HCT116 (cell line): ENCODE measurements around the gene RHOB. TPM values are rescaled to one million over a fixed set of nuclear protein-coding genes. Genes with fewer than 3 reads are reported as not detected.

Experiments
- ATAC-seq: fragments of 200-7000 bp; cut with Tn5 transposase; 2 replicates; pipeline ENCODE4 v1.9.1; 2020; ENCODE audit warnings: mild to moderate bottlenecking, moderate library complexity
- BruUV-seq: library from RNA; stranded (reverse); fragments of 400-500 nt; replicated peaks from 2 replicates; lab custom pipeline; 2021; lab: Mats Ljungman, UMichigan
- CTCF ChIA-PET: fragments of 300-600 bp; sonication (Branson Sonifier 250); formaldehyde crosslinking; loops from one replicate; lab custom pipeline; 2021; ENCODE audit warnings: antibody characterized with exemption; lab: Charles Lee
- POLR2A ChIA-PET: fragments of 300-600, 350-600 bp; sonication (Branson Sonifier 250); formaldehyde crosslinking; loops from one replicate; lab custom pipeline; 2021; ENCODE audit warnings: antibody characterized with exemption; lab: Charles Lee
- RAD21 ChIA-PET, 2 experiments: fragments of 300-600 bp; sonication (Branson Sonifier 250); formaldehyde crosslinking; loops; one replicate each; lab custom pipeline; 2023; ENCODE audit warnings: low total read pairs in 2 of 2; ENCODE audit not compliant: uncharacterized antibody in 2 of 2, unreplicated experiment in 2 of 2, low non-redundant PET in 1 of 2; lab: Charles Lee
- DNase-seq: peaks from one replicate; pipeline ENCODE4 v3.0.0-alpha.2; 2010; ENCODE audit warnings: low read depth, low spot score
- H2AFZ ChIP-seq: fragments of 200-600 bp; shearing (Covaris generic), sonication (generic); 2 replicates; pipeline ENCODE4 v1.6.1; 2017; ENCODE audit warnings: low read depth, mixed run types, mixed read lengths, antibody characterized with exemption, low read length; ENCODE audit not compliant: poor library complexity, severe bottlenecking
- H3K27ac ChIP-seq: 2 replicates; pipeline ENCODE4 v1.5.1; 2012; ENCODE audit warnings: low read depth, low read length
- H3K27me3 ChIP-seq: fragments of 200-600 bp; sonication (generic); 2 replicates; pipeline ENCODE4 v1.6.1; 2016; ENCODE audit warnings: mixed run types, low read length, mixed read lengths; ENCODE audit not compliant: insufficient read depth
- H3K36me3 ChIP-seq, 2 experiments: fragments of 200-500 bp in 1 of 2; fragments of 200-600 bp in 1 of 2; sonication (Bioruptor generic) in 1 of 2; sonication (generic) in 1 of 2; 2 replicates each; pipeline versions ENCODE4 v1.5.1 to v1.6.1; 2014 to 2016; ENCODE audit warnings: low read length in 2 of 2, inconsistent platforms in 1 of 2, mixed read lengths in 1 of 2, mixed run types in 1 of 2; ENCODE audit not compliant: insufficient read depth in 2 of 2, control insufficient read depth in 1 of 2
- H3K4me1 ChIP-seq, 2 experiments: fragments of 200-600 bp in 1 of 2; sonication (generic) in 1 of 2; 2 replicates each; pipeline versions ENCODE4 v1.5.1 to v1.6.1; 2012 to 2017; ENCODE audit warnings: low read length in 2 of 2, inconsistent platforms in 1 of 2, mild to moderate bottlenecking in 1 of 2, mixed read lengths in 1 of 2, mixed run types in 1 of 2, moderate library complexity in 1 of 2; ENCODE audit not compliant: insufficient read depth in 2 of 2, control insufficient read depth in 1 of 2
- H3K4me2 ChIP-seq: fragments of 200-600 bp; sonication (generic); 2 replicates; pipeline ENCODE4 v1.6.1; 2017; ENCODE audit warnings: mixed run types, low read length, mixed read lengths
- H3K4me3 ChIP-seq, 2 experiments: fragments of 200-600 bp in 1 of 2; sonication (generic) in 1 of 2; replicated peaks in 1 of 2; 2 replicates each; pipeline ENCODE4 v1.5.1; 2011 to 2016; ENCODE audit warnings: low read length in 2 of 2, control low read depth in 1 of 2, low read depth in 1 of 2, mild to moderate bottlenecking in 1 of 2, mixed read lengths in 1 of 2, mixed run types in 1 of 2
- H3K79me2 ChIP-seq: fragments of 200-600 bp; sonication (generic); 2 replicates; pipeline ENCODE4 v1.6.1; 2017; ENCODE audit warnings: mild to moderate bottlenecking, mixed run types, low read length, moderate library complexity, mixed read lengths; ENCODE audit not compliant: insufficient read depth
- H3K9ac ChIP-seq: fragments of 200-600 bp; sonication (generic); 2 replicates; pipeline ENCODE4 v1.6.1; 2016; ENCODE audit warnings: low read length, mixed read lengths
- H3K9me2 ChIP-seq: fragments of 200-600 bp; sonication (generic), shearing (Covaris generic); 2 replicates; pipeline ENCODE4 v1.6.1; 2017; ENCODE audit warnings: mixed run types, mild to moderate bottlenecking, moderate library complexity; ENCODE audit not compliant: insufficient read depth
- H3K9me3 ChIP-seq, 2 experiments: fragments of 200-500 bp in 1 of 2; fragments of 200-600 bp in 1 of 2; sonication (Bioruptor generic) in 1 of 2; sonication (generic) in 1 of 2; 2 replicates each; pipeline ENCODE4 v1.6.1; 2014 to 2017; ENCODE audit warnings: low read length in 2 of 2, mixed read lengths in 2 of 2, inconsistent platforms in 1 of 2, low read depth in 1 of 2, mild to moderate bottlenecking in 1 of 2, mixed run types in 1 of 2, moderate library complexity in 1 of 2; ENCODE audit not compliant: control insufficient read depth in 1 of 2, insufficient read depth in 1 of 2
- H4K20me1 ChIP-seq: fragments of 200-600 bp; sonication (generic), shearing (Covaris generic); 2 replicates; pipeline ENCODE4 v1.6.1; 2017; ENCODE audit warnings: mixed run types, mild to moderate bottlenecking, moderate library complexity; ENCODE audit not compliant: insufficient read depth
- CEBPB ChIP-seq: IDR thresholded peaks from 2 replicates; pipeline ENCODE4 v1.6.1; 2012; ENCODE audit warnings: low read depth
- EGR1 ChIP-seq: IDR thresholded peaks from 2 replicates; pipeline ENCODE4 v1.6.1; 2012; ENCODE audit warnings: low read depth
- EZH2phosphoT487 ChIP-seq: fragments of 200-600 bp; IDR thresholded peaks from 2 replicates; pipeline ENCODE4 v1.6.1; 2018; ENCODE audit warnings: antibody characterized with exemption, borderline replicate concordance
- FOSL1 ChIP-seq: IDR thresholded peaks from 2 replicates; pipeline ENCODE4 v1.6.1; 2012; ENCODE audit warnings: low read depth
- POLR2A ChIP-seq: IDR thresholded peaks from 2 replicates; pipeline ENCODE4 v1.7.0; 2011; ENCODE audit warnings: borderline replicate concordance; ENCODE audit not compliant: insufficient read depth, insufficient read length; ENCODE audit errors: extremely low read depth
- RAD21 ChIP-seq: IDR thresholded peaks from 2 replicates; pipeline ENCODE4 v1.6.1; 2012; ENCODE audit warnings: low read depth, mild to moderate bottlenecking
- SIN3A ChIP-seq: IDR thresholded peaks from 2 replicates; pipeline ENCODE4 v1.6.1; 2012; ENCODE audit warnings: low read depth
- SP1 ChIP-seq: IDR thresholded peaks from 2 replicates; pipeline ENCODE4 v1.6.1; 2012; ENCODE audit warnings: low read depth
- SRF ChIP-seq: IDR thresholded peaks from 2 replicates; pipeline ENCODE4 v1.6.1; 2012; ENCODE audit warnings: low read depth
- YY1 ChIP-seq: IDR thresholded peaks from 2 replicates; pipeline ENCODE4 v1.6.1; 2011; ENCODE audit warnings: low read length, low read depth, moderate library complexity, mild to moderate bottlenecking; ENCODE audit not compliant: insufficient replicate concordance; ENCODE audit errors: extremely low read depth
- ZFX ChIP-seq: fragments of 450-650 bp; IDR thresholded peaks from 2 replicates; pipeline ENCODE4 v1.6.1; 2017
- ZNF274 ChIP-seq: fragments of 200-500 bp; sonication (Bioruptor generic); IDR thresholded peaks from 2 replicates; pipeline ENCODE4 v1.6.1; 2014; ENCODE audit warnings: mild to moderate bottlenecking, low read depth, low read length, inconsistent platforms
- intact Hi-C: fragments of 100-400 bp; cut with micrococcal nuclease; formaldehyde crosslinking; loops from 2 replicates; pipeline ENCODE4 v1.10.0; 2022
- total RNA-seq: library from RNA; stranded (reverse); gene quantifications from one replicate; pipeline ENCODE4 v1.2.1, GENCODE V29; 2021; ENCODE audit not compliant: unreplicated experiment
- TF ChIP-seq, protein P1 (sequence below): IDR thresholded peaks from 2 replicates; pipeline ENCODE4 v1.6.1; 2012
- TF ChIP-seq, protein P2 (sequence below), 3 experiments: fragments of 200-600 bp in 1 of 3; sonication (generic) in 1 of 3; IDR thresholded peaks in 2 of 3; conservative IDR thresholded peaks in 1 of 3; 2 replicates each; pipeline ENCODE4 v1.5.1; 2012 to 2017; ENCODE audit warnings: low read depth in 2 of 3, low read length in 2 of 3, antibody characterized with exemption in 1 of 3, borderline replicate concordance in 1 of 3, control low read depth in 1 of 3, mild to moderate bottlenecking in 1 of 3, mixed read lengths in 1 of 3, mixed run types in 1 of 3, moderate library complexity in 1 of 3; ENCODE audit not compliant: insufficient read depth in 1 of 3
- TF ChIP-seq, protein P3 (sequence below): IDR thresholded peaks from 2 replicates; pipeline ENCODE4 v1.6.1; 2011; ENCODE audit warnings: mild to moderate bottlenecking, low read length, moderate library complexity; ENCODE audit not compliant: insufficient replicate concordance; ENCODE audit errors: extremely low read depth

The RHOB gene
- total RNA-seq, 1 experiment from 2014 or later: 72.9 TPM

DNA sequence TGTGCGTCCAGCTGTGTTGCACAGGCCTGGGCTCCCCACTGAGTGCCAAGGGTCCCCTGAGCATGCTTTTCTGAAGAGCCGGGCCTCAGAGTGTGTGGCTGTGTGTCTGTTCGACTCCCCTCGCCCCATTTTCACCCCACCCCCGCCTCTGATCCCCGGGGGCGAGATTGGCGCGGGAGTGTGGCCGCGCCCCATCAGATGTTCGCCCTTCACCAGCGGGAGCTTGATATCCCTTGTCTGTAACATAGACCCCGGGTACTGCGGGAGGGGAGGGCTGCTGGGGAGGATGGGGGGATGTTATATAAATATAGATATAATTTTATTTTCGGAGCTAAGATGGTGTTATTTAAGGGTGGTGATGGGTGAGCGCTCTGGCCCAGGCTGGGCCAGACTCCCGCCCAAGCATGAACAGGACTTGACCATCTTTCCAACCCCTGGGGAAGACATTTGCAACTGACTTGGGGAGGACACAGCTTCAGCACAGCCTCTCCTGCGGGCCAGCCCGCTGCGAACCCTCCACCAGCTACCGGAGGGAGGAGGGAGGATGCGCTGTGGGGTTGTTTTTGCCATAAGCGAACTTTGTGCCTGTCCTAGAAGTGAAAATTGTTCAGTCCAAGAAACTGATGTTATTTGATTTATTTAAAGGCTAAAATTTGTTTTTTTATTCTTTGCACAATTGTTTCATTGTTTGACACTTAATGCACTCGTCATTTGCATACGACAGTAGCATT, 1.5 kb downstream of the RHOB start:
- H3K4me2 ChIP-seq: peak overlapping the region; percentile 90
- H3K9me2 ChIP-seq: no peaks in the 10 kb centered on the region
- CTCF ChIA-PET: interaction anchor here (2.1 kb wide), 1 partner anchor 37 kb away, joined by 10 read pairs; no protein-coding TSS in a partner anchor
- no peak for DNase-seq
- TSS peak; percentile 84 for BruUV-seq
- peak overlapping the region; percentile 72 to 80 for H3K4me3 ChIP-seq
- intact Hi-C loops: no loop called here
- no peaks in the 10 kb centered on the region for H3K27me3 ChIP-seq
- ATAC-seq: no peak
- H4K20me1 ChIP-seq: no peaks in the 10 kb centered on the region
- RAD21 ChIA-PET: no interaction called here
- H3K79me2 ChIP-seq: peaks cover 20% of the 10 kb centered on the region
- POLR2A ChIA-PET: interaction anchor here (0.8 to 5.1 kb wide), 14 partner anchors 10 to 203 kb away, joined by 3 to 76 read pairs (median 11); partner anchors contain the start of gene HS1BP3
- peak overlapping the region; percentile 92 for H3K9ac ChIP-seq
- H3K27ac ChIP-seq: peak overlapping the region; percentile 88; the same call in 1 of the 2 replicates
- no peak overlapping the region for H2AFZ ChIP-seq
- H3K36me3 ChIP-seq: peaks cover 2 to 6% of the 10 kb centered on the region in 2 experiments; a peak in 1 of 4 replicates
- TF ChIP-seq POLR2A: peak; percentile 26
- no peak for TF ChIP-seq SRF
- no peak for TF ChIP-seq RAD21
- TF ChIP-seq, protein P1, sequence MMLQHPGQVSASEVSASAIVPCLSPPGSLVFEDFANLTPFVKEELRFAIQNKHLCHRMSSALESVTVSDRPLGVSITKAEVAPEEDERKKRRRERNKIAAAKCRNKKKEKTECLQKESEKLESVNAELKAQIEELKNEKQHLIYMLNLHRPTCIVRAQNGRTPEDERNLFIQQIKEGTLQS: no peak
- no peak for TF ChIP-seq FOSL1
- no peak for TF ChIP-seq EZH2phosphoT487
- peaks cover 37 to 46% of the 10 kb centered on the region in 2 experiments for H3K4me1 ChIP-seq
- no peaks in the 10 kb centered on the region for H3K9me3 ChIP-seq

DNA sequence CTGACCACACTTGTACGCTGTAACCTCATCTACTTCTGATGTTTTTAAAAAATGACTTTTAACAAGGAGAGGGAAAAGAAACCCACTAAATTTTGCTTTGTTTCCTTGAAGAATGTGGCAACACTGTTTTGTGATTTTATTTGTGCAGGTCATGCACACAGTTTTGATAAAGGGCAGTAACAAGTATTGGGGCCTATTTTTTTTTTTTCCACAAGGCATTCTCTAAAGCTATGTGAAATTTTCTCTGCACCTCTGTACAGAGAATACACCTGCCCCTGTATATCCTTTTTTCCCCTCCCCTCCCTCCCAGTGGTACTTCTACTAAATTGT, 2.1 kb downstream of the RHOB start:
- H3K27ac ChIP-seq: no peak overlapping the region
- H3K4me1 ChIP-seq: peaks cover 31 to 41% of the 10 kb centered on the region in 2 experiments
- intact Hi-C loops: no loop called here
- peaks cover 2 to 6% of the 10 kb centered on the region in 2 experiments; a peak in 1 of 4 replicates for H3K36me3 ChIP-seq
- no peak for ATAC-seq
- H3K9ac ChIP-seq: no peak overlapping the region
- H3K27me3 ChIP-seq: no peaks in the 10 kb centered on the region
- DNase-seq: no peak
- peaks cover 20% of the 10 kb centered on the region for H3K79me2 ChIP-seq
- H3K4me2 ChIP-seq: peak overlapping the region; percentile 90; the same call in 1 of the 2 replicates
- RAD21 ChIA-PET: no interaction called here
- no peak overlapping the region for H2AFZ ChIP-seq
- CTCF ChIA-PET: interaction anchor here (0.8 to 2.1 kb wide), 3 partner anchors 38 to 187 kb away, joined by 4 to 10 read pairs (median 9); no protein-coding TSS in a partner anchor
- BruUV-seq: no TSS peak
- H4K20me1 ChIP-seq: no peaks in the 10 kb centered on the region
- no peaks in the 10 kb centered on the region for H3K9me2 ChIP-seq
- POLR2A ChIA-PET: interaction anchor here (0.7 to 5.1 kb wide), 11 partner anchors 12 to 202 kb away, joined by 3 to 76 read pairs (median 5); partner anchors contain the start of gene HS1BP3
- no peaks in the 10 kb centered on the region for H3K9me3 ChIP-seq
- no peak overlapping the region for H3K4me3 ChIP-seq
- TF ChIP-seq SP1 (no peak), YY1 (no peak), ZFX (no peak), SIN3A (no peak), ZNF274 (no peak), POLR2A (no peak), FOSL1 (no peak), CEBPB (no peak), EGR1 (no peak)
- TF ChIP-seq, protein P2, sequence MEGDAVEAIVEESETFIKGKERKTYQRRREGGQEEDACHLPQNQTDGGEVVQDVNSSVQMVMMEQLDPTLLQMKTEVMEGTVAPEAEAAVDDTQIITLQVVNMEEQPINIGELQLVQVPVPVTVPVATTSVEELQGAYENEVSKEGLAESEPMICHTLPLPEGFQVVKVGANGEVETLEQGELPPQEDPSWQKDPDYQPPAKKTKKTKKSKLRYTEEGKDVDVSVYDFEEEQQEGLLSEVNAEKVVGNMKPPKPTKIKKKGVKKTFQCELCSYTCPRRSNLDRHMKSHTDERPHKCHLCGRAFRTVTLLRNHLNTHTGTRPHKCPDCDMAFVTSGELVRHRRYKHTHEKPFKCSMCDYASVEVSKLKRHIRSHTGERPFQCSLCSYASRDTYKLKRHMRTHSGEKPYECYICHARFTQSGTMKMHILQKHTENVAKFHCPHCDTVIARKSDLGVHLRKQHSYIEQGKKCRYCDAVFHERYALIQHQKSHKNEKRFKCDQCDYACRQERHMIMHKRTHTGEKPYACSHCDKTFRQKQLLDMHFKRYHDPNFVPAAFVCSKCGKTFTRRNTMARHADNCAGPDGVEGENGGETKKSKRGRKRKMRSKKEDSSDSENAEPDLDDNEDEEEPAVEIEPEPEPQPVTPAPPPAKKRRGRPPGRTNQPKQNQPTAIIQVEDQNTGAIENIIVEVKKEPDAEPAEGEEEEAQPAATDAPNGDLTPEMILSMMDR (IDR thresholded peaks at IDR 0.05 in 2 of 3, conservative IDR thresholded peaks at IDR 0.05 in 1 of 3; ENCODE audit: borderline replicate concordance in 1 of 3, insufficient read depth in 1 of 3, low read depth in 2 of 3, low read length in 2 of 3): no peak
- TF ChIP-seq, protein P3, sequence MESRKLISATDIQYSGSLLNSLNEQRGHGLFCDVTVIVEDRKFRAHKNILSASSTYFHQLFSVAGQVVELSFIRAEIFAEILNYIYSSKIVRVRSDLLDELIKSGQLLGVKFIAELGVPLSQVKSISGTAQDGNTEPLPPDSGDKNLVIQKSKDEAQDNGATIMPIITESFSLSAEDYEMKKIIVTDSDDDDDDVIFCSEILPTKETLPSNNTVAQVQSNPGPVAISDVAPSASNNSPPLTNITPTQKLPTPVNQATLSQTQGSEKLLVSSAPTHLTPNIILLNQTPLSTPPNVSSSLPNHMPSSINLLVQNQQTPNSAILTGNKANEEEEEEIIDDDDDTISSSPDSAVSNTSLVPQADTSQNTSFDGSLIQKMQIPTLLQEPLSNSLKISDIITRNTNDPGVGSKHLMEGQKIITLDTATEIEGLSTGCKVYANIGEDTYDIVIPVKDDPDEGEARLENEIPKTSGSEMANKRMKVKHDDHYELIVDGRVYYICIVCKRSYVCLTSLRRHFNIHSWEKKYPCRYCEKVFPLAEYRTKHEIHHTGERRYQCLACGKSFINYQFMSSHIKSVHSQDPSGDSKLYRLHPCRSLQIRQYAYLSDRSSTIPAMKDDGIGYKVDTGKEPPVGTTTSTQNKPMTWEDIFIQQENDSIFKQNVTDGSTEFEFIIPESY: no peak
